ENCODE data around the gene FOXQ1.
"Not testable (repeated sequence)": the region's sequence is repeated elsewhere in the genome, so short reads cannot be mapped to it uniquely, and the experiment has no call there.

The FOXQ1 gene

DNA sequence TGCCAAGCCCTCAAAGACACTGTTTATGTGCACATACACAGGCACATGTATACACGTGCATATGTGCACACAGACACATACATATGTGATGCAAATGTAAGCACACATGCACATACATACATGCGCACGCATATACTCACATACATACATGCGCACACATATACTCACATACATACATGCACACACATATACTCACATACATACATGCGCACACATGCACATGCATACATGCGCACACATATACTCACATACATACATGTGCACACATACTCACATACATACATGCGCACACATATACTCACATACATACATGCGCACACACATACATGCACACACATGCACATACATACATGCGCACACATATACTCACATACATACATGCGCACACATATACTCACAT is 20.5 kb upstream of the FOXQ1 start:
- no peak for DNase-seq

DNA sequence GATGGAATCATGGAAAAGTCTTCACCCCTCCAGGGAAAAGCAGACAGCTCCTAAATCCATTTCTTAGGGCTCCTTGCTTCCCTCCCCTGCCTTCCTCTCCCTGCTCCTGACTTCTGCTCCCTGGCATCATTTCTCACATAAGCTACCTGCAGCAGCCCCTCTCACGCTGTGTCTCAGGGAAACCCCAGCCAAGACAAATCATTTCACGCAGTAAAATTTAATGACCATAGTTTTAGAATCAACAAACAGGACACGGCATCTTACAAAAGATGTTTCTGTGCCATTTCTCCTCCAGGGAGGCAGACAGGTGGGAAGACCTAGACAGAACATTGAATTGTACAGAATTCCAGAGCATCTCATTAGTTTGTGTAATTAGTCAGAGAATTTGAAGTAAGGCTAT is 16.5 kb upstream of the FOXQ1 start:
- no peak for DNase-seq

DNA sequence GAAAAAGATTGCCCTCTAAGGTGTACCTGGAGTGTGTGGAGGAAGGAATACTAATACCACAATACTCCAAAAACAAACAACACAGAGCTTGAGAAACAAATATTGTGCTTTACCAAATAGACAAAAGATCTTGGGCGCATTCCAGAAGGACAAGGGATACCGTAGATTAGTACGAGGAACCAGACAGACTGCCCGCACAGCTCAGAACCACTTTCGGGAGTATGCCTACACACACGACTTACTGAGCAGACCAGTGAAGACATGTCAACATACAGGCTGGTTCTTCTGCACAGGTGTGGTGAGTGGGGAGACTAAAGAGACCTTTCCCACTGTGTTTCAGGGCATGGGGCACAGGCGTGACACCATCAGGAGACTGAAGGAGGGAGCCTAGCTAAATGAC is 15.8 kb upstream of the FOXQ1 start:
- no peak for DNase-seq

DNA sequence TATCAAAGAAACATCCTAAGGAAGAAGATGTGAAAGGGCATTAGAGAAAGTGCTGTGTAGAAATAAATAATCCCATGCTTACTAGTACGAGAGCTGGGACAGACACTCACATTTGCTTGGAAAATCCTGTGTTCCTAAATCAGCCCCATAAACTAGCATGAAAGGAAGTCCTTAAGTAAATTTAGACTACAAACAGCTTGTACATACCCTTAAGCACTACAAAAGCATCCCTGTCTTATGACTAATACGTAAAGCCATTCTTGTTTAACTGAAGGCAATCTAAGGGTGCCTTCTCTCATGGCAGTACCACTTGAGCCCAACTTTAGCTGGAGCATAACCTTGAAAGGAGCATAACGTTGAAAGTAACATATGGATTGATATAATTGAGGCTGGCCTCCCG is 15.4 kb upstream of the FOXQ1 start:
- no peak for DNase-seq

DNA sequence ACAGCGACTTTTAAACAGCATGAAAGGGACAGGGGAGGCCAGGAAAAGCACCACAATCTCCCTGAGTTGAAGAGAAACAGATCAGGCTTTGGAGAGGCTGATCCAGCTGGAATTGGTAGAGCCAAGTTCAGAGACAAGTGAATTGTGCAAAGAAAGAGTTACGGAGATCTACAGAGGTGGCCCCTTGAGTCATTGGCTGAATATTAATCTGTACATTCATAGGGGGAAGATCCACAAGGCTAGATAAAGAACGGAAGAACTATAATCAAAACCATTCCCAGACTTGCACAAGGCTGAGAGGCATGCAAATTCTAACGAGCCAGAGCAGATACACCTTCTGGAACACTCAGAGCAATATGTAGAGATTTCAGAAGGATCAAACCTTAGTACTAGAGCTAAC is 14.2 kb upstream of the FOXQ1 start:
- DNase-seq, result no peak

DNA sequence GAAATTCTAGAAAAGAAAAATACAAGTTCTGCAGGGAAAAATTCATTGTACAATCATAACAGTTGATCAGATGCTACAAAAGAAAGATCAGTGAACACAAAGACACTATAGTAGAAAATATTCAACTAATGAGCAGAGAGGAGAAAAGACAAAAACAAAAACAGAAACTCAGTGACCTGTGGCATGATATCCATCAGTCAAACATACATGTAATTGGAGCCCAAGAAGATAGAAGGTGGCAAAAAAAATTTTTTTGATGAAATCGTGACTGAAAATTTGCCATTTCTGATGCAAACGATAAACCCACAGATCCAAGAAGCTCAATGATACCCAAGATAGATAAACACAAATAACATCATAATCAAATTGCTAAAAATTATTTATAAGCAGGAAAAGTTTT is 13.1 kb upstream of the FOXQ1 start:
- DNase-seq, result no peak

DNA sequence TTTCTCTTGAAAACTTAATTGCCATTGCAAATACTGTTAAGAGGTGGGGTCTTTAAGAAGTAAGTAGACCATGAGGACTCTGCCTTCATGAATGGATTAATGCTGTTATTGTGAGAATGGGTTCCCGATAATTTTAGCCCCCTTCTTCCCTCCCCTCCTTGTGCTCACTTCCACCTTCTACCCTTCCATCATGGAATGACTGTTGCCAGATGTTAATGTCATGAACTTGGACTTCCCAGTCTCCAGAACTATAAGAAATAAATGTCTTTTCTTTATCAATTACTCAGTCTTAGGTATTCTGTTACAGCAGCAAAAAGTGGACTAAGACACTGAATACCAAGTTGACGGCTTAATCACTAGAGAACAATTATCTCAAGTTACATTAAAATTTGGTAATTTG is 5.8 kb upstream of the FOXQ1 start:
- no peak for DNase-seq

DNA sequence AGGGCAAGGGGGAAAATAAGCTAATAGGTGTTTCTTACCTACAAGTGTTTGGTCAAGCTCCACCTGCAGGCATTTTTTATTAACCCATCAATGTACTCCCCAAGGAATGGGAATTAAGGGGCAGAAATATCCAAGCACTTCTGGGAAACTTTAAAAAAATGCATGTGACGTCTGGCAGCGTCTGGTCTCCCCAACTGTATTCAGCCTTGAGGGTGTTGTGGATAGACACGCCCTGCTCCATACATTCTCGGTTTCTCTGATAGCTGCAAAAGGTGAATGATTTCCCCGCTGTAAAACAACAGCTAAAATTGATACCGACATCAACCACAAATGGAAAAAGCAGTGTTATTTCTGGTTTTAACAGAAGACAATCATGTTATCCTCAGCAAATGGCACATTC is 2.5 kb upstream of the FOXQ1 start:
- no peak for DNase-seq

DNA sequence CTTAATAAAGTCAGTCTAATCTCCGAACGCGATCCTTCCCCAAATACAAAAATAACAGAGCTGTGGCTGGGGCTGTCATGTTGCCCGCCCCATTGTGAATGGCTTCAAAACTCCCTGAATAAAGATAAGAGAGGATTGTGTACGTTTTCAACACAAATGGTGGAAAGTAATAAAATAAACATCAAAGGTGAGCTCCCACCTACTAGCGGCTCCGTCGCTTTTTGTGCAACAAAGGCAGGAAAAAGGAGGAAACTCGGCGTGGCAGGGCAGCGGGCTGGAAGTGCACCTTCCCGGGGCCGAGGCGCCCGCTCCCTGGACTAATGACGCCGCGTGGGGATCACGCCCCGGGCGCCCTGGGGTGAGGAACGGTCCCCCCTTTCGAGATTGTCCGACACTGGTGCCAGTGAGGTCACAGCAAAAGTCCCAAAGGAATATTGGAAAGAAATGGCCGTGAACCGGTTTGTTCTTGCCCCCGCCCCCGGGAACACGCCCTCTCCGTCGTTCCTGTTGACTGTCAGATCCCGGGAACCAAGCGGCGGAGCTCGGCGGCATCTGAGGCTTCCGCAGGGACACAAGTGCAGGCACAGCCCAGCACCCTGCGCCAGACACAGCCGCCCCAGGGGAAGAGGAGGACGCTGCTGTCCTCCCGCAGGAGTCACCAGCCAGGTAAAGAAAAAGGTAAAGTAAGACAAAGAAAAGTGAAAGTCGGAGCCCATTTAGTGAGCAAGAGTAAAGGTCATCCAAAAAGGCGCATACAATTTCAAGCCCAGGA is 1.1 kb upstream of the FOXQ1 start:
- no peak for DNase-seq

DNA sequence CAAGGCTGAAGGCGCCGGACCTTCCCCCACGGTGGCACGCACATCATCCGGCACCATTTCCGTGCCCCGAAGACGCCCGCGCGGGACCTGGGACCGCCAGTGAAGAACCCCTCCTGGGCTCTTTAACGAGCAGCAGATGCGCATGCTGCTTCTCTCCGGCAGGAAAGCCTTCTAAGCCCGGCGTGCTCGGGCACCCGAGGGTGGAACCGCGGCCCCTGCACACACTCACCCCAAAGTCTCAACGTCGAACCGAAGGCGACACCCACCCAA is 240 bp downstream of the FOXQ1 start:
- DNase-seq, result no peak

DNA sequence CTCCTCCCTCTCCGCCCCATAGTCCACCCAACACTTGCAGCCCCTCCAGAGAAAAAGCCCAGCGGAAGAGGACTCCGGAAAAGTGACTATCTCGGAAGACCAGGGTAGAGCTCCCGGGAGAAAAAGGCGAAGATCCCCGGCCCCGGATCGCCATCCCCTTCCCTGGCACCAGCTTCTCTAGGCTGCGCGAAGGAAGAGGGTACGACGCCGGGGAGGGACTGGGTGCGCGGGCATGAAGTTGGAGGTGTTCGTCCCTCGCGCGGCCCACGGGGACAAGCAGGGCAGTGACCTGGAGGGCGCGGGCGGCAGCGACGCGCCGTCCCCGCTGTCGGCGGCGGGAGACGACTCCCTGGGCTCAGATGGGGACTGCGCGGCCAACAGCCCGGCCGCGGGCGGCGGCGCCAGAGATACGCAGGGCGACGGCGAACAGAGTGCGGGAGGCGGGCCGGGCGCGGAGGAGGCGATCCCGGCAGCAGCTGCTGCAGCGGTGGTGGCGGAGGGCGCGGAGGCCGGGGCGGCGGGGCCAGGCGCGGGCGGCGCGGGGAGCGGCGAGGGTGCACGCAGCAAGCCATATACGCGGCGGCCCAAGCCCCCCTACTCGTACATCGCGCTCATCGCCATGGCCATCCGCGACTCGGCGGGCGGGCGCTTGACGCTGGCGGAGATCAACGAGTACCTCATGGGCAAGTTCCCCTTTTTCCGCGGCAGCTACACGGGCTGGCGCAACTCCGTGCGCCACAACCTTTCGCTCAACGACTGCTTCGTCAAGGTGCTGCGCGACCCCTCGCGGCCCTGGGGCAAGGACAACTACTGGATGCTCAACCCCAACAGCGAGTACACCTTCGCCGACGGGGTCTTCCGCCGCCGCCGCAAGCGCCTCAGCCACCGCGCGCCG is 822 bp downstream of the FOXQ1 start:
- DNase-seq, result no peak

DNA sequence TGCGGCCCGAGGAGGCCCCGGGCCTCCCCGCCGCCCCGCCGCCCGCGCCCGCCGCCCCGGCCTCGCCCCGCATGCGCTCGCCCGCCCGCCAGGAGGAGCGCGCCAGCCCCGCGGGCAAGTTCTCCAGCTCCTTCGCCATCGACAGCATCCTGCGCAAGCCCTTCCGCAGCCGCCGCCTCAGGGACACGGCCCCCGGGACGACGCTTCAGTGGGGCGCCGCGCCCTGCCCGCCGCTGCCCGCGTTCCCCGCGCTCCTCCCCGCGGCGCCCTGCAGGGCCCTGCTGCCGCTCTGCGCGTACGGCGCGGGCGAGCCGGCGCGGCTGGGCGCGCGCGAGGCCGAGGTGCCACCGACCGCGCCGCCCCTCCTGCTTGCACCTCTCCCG is 1.5 kb downstream of the FOXQ1 start:
- no peak for DNase-seq

DNA sequence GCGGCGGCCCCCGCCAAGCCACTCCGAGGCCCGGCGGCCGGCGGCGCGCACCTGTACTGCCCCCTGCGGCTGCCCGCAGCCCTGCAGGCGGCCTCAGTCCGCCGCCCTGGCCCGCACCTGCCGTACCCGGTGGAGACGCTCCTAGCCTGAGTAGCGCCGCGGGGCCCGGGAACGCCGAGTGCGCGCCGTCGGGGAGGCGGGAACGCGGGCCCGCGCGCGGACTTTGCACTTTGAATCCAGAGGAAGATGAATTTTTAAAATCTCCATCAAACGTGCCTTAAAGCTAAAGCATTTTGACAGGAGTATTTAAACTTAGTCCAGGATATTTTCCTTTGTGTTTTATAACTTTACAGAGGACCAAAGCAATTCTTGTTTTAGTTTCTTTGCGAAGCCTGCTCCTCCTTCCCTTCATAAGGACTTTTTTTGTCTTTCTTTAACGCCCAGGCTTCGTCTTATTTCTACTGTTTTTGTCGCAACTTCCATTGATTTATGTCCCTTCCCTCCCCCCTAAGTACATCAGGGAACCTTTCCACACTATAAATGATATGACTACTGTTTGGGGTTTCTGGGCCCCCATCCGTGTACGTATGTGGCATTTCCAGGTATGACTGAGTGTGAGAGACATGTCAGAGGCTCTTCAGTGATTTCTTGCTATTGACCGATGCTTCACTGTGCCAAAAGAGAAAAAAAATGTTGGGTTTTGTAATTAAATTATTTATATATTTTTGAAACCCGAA is 2.0 kb downstream of the FOXQ1 start:
- no peak for DNase-seq

DNA sequence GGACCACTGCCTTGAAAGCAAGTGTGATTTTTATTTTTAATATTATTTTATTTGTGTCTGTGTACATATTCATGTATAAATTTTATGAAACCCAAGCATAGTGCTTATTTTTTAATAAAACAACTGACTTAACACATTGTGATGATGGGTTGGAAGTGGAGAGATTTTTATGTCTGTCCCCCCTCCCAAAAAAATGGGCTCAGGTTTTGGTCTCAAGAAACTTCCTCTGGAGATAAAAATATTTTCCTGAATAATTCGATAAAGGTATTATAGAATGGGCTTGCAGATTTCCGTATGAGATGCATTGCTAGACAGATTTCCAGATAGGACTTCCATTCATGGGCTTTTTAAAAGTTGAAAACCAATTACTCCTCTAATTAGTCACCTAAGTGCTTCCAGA is 2.7 kb downstream of the FOXQ1 start:
- DNase-seq, result no peak

DNA sequence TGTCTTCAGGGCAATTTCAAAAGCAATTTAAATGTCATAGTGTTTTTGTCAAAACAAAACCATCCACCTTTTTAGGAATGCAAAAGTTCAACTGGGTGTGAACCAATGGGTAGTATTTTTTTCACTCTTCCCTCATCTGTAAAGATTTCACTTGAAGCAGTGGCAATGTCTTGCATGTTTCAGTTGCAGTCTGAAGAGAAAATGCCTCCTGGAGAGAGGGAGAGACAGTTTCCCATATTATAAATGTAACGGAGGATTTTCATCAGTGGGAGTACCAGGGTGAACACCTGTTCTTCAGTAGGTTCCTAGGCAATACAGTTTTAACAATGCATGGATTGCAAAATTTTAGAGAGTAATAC is 3.3 kb downstream of the FOXQ1 start:
- no peak for DNase-seq

DNA sequence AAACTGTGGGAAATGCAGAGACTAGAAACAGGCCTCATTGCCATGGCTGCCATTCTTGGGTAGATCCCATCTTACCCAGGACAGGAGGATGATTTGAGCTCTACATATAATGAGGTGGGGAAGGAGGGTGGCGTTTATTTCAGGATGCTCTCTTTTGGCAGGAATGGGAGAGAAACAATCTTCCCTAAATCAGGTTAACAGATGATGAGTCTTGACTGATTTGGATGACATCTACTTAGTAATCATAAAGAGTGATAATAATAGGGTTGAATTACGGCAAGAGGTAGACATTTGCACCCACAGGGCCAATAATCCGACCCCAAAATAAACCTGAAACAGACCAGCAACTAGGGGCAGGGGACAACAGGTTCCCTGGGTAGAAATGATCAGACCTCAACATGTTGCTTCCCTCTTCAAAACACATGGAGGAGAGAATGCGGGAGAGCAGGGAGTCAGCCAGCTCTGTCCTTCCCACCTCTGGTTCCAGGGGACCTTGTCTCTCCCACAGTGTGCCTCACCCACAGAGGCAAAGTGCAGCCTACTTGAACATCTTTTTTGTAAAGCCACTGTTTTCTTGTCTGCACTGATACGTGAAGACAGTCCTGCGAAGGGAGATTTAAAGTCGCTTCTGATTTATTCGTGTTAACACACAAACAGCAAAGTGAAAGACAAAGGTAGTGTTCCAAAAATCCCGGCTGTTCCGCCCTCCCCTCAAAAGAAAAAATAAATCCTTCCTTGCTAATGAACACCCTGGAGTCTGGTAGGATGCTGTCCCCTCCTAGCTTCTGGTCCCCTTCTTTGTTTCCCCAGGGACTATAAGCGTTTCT is 3.9 kb downstream of the FOXQ1 start:
- no peak for DNase-seq

DNA sequence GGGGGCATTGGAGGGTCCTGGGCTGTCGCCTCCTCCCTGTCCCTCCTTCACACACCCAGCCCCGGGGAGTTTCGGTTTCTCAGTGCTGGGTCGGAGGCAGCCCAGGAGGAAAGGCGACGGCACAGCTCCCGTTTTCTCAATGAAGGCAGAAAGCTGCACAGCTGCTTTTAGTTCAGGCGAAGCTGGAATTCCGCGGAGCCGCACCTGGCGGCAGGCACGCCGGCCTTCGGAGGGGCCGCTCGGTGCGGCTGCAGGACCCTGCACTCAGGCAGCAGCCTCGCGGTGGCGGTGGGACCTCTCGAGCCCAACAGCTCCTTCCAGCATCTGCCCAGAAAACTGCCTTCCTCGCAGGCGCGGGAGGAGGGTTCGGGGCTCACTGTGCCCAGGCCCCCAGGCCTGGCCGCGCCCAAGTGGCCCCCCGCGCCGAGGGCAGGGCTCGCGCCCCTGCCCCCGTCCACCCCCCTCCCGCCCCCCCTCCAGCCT is 4.6 kb downstream of the FOXQ1 start:
- DNase-seq, result no peak

DNA sequence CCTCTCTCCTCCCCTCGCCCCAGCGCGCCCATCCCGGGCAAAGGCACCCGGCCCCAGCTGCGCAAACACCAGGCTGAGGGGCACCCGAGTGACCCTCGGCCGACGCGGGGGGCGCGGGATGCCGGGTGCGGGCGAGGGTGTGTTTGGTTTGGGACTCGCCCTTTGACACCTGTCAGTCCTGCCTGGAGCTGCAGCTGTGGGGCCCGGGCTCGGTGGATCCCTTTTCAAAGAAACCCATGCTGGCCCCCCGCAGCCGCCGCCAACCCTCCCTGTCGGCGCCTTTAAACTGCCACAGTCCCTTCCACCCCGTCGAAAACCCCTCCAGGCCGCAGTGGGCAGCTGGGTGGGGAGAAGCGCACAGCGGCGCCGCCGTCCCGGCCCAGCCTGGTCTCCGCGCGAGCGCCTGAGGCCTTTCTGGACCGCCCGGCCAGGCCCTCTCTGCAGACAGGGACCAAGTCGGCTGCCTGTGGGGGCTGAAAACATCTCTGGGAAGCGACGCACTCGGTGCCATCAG is 5.5 kb downstream of the FOXQ1 start:
- no peak for DNase-seq

DNA sequence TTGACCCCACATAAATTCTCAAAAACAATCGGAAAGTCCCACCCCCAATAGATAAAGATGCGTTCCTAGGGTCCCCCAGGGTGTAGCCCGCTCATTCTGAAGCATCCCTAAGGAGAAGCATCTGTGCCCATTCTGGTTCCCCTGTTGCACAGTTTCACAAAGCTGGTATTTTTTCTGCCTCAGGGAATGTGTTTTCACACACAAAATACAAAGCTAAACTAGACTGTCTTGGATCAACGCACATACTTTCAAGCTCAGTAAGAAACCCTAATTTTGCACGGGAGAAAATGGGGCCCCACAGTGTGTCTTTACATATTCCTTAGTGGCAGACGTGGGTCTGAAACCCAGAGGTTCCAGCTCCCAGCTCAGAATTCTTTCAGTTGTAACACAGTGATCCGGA is 6.1 kb downstream of the FOXQ1 start:
- DNase-seq, result no peak

DNA sequence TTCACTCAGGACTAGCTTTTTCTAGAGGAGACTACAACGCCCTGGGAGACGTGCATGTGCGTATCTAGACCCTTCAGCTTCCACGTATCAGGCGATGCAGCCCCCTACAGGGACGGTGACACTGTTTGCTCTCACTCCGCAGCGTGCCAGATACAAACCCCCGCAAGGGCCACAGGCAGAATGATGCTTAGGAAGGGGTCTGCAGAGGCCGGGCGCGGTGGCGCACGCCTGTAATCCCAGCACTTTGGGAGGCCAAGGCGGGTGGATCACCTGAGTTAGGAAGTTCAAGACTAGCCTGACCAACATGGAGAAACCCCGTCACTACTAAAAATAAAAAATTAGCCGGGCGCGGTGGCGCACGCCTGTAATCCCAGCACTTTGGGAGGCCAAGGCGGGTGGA is 6.7 kb downstream of the FOXQ1 start:
- DNase-seq, result not testable (repeated sequence)

DNA sequence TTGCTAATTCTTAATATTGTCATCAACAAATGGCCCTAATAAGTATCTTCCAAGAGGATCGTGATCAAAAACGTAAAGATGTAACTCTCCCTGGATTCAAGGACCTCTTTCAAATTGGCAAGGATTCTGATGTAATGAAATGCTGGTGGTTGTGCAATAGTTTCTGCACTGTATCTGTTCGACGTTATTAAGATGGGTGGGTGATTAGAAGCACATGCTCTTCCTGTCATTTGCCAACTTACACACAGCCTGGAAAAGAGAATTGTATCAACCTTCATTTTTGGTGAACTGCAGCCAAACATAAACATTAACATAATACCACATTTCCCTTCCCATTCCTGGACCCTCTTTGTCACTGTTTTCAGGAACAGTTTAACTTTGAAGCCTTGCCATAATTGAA is 9.8 kb downstream of the FOXQ1 start:
- no peak for DNase-seq

DNA sequence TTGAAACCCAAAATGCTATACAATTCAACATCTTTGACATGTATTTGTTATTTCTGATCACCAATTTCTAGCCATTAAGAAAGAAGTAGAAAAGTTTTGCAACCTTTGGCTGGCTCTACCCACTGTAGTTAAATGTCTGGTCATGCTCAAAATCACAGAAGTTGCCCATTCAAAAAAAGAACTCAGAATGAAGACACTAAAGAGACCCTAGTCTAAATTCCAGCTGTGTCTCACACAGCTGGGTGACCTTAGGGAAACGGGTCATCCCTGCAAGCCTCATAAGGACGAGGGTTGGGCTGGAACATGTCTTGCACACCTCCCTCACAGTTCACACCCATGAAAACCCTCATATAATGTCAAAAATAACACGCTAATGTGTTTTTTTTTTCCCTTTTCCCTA is 10.3 kb downstream of the FOXQ1 start:
- DNase-seq, result no peak

DNA sequence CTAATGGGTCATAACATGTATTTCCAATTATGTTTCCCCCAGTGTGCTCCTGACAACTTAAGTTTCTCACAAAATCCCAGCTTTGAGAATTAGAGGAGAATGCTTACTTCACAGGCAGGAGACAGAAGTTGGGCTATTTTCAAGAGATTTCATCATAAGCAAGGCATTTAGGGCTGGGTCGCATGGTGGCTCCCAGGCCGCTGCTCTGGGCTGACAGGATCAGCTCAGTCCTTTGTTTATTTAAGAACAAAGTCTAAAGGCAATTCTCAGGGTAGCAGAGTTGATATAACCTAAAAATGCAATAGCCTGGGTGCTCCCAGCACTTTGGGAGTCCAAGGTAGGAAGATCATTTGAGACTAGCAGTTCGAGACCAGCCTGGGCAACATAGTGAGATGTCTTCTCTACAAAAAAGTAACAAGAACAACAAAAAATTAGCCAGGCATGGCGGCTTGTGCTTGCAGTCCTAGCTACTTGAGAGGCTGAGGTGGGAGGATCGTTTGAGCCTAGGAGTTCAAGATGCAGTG is 10.9 kb downstream of the FOXQ1 start:
- DNase-seq, result no peak
